Astrocyte of the cerebellum (primary cell): ENCODE results near the gene KIAA1671.
A peak's percentile ranks its signal among the peaks of the same experiment; 100 is the strongest.
"Not testable (repeated sequence)": the region's sequence is repeated elsewhere in the genome, so short reads cannot be mapped to it uniquely, and the experiment has no call there.

Source experiments
- DNase-seq: peaks from one replicate; pipeline ENCODE4 v3.0.0-alpha.2; 2011; ENCODE audit warnings: low read depth
- H3K4me3 ChIP-seq: 2 replicates; pipeline ENCODE4 v1.5.1; 2011; ENCODE audit warnings: mild to moderate bottlenecking, low read depth, low read length, moderate library complexity
- in situ Hi-C: cut with HindIII; loops from 2 replicates; pipeline ENCODE4 v1.10.0; 2017; ENCODE audit warnings: low sequenced_read_pairs
- TF ChIP-seq, protein P1 (sequence below): IDR thresholded peaks from 2 replicates; pipeline ENCODE4 v1.5.1; 2012; ENCODE audit warnings: low read length, low read depth, moderate library complexity, mild to moderate bottlenecking; ENCODE audit errors: missing control alignments

Gene KIAA1671

DNA sequence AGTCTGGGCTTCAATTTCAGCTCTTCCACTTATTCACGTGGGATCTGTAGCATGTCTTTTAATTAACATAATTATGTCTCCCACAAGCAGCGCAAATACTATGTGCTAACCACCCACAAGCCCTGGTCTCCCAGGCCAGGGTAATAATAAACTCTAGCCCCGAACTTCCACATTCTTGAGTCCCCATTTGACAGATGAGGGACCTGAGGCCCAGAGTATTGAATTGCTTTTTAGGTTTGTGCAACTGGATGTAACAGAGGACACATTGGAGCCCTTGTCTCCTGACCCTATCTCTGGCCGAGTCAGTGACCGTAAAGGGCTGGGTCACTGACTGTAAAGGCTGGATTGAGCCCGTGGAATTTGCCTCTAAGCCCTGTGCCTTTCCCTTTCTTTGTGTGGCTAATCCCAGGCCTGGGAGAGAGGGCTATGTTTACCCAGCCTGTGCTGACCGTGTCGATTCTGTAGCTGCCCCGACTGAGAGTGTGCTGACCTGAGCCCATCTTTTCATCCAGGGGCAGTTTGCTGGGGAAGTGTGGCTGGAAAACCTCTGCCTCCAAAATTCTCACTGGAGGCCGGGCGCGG is 270.8 kb downstream of the KIAA1671 start:
- in situ Hi-C loops, result no loop called here
- no peak overlapping the region for H3K4me3 ChIP-seq
- TF ChIP-seq, protein P1, sequence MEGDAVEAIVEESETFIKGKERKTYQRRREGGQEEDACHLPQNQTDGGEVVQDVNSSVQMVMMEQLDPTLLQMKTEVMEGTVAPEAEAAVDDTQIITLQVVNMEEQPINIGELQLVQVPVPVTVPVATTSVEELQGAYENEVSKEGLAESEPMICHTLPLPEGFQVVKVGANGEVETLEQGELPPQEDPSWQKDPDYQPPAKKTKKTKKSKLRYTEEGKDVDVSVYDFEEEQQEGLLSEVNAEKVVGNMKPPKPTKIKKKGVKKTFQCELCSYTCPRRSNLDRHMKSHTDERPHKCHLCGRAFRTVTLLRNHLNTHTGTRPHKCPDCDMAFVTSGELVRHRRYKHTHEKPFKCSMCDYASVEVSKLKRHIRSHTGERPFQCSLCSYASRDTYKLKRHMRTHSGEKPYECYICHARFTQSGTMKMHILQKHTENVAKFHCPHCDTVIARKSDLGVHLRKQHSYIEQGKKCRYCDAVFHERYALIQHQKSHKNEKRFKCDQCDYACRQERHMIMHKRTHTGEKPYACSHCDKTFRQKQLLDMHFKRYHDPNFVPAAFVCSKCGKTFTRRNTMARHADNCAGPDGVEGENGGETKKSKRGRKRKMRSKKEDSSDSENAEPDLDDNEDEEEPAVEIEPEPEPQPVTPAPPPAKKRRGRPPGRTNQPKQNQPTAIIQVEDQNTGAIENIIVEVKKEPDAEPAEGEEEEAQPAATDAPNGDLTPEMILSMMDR, result no peak
- no peak for DNase-seq

DNA sequence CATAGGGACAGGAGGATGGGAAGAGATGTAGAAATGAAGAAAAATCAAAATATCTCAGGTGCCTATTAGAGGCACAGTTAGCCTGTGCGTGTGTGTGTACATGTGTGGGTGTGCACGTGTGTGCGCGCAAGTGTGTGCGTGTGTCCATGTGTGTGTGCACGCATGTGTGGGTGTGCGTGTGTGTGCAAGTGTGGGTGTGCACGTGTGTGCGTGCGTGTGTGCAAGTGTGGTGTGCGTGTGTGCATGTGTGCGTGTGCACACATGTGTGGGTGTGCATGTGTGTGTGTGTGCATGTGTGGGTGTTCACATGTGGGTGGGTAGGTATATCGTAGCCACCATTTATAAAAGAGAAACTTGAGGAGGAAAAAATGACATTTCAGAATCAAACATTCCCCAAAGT is 276.3 kb downstream of the KIAA1671 start:
- TF ChIP-seq, protein P1, result no peak
- in situ Hi-C loops, result no loop called here
- DNase-seq, result no peak
- no peak overlapping the region for H3K4me3 ChIP-seq

GRCh38 chr22:25230760-25231159 is 278.2 kb downstream of the KIAA1671 start:
- DNase-seq, in situ Hi-C loops, H3K4me3 ChIP-seq: not testable (repeated sequence)

- TF ChIP-seq, protein P1, result no peak
- DNase-seq, result no peak
- H3K4me3 ChIP-seq, result no peak overlapping the region
Measured at GRCh38 chr22:25232301-25232700, 279.8 kb downstream of the KIAA1671 start.

GRCh38 chr22:25233706-25234105 is 281.2 kb downstream of the KIAA1671 start:
- DNase-seq, H3K4me3 ChIP-seq, in situ Hi-C loops: not testable (repeated sequence)

More at GRCh38 chr22:25232301-25232700, 279.8 kb downstream of the KIAA1671 start:
- in situ Hi-C loops, result no loop called here

DNA sequence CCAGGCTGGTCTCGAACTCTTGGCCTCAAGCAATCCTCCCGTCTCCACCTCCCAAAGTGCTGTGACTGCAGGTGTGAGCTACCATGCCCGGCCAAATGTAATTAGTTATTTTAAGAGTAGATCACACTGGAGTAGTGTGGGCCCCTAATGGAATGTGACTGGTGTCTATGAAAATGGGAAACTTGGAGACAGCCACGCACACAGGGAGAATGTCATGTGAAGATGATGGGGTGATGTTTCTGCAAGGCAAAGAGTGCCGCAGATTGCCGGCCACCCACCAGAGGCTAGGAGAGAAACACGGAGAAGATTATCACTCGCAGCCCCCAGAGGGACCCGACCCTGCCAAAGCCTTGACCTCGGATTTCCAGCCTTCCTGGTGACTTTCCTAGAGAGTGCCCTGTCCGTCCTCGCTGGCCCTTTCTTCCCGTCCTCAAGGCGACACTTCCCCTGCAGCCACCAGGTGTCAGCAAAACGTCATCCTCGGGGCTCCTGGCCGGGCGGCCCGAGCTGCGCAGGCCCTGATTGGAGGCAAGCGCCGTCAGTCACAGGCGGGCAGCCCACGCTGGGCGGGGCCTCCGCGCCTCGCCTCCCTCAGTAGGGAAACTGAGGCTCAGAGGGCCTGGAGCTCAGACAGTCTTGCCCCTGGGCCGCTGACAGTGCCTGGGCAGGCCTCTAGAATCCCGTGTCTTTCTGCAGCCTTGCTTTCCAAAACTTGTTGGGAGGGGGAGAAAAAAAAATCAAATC is 283.2 kb downstream of the KIAA1671 start:
- H3K4me3 ChIP-seq, result no peak overlapping the region
- in situ Hi-C loops, result no loop called here
- DNase-seq, result peak; percentile 34
- TF ChIP-seq, protein P1, result peak; percentile 65

GRCh38 chr22:25236417-25236816 is 283.9 kb downstream of the KIAA1671 start:
- H3K4me3 ChIP-seq, result no peak overlapping the region
- TF ChIP-seq, protein P1, result no peak
- in situ Hi-C loops, result no loop called here
- DNase-seq, result no peak

DNA sequence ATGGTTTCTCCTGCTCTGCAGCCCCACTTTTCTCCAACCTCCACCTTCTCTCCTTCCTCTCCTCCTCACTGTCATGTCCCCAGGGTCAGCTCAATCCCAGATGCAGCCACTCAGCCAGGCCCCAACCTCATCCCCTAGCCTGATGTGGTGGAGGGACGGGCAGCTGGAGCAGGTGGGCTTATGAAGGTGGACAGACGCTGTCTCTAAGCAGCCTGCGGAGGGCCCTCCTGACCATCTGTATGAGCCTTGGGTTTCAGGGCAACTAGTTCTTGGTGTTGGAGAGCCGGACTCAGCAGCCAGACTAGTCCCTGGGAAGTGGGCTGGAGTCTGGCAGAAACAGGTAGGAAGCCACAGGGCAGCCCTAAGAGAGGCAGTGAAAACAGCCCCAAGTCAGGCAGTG is 285.0 kb downstream of the KIAA1671 start:
- TF ChIP-seq, protein P1, result no peak
- in situ Hi-C loops, result no loop called here
- no peak for DNase-seq
- H3K4me3 ChIP-seq, result no peak overlapping the region

- H3K4me3 ChIP-seq, in situ Hi-C loops: not testable (repeated sequence)
Measured at GRCh38 chr22:25238058-25238457, 285.5 kb downstream of the KIAA1671 start.

More at GRCh38 chr22:25238058-25238457, 285.5 kb downstream of the KIAA1671 start:
- DNase-seq, result not testable (repeated sequence)
